Bladder microvascular endothelial cell (primary cell): Measurements from ENCODE around the gene RPL5. TPM values are rescaled to one million over a fixed set of nuclear protein-coding genes. Genes with fewer than 3 reads are reported as not detected.

Source experiments
- total RNA-seq: library from RNA; depleted of rRNA; stranded (reverse); fragments of >200 nt; gene quantifications from 2 replicates; pipeline ENCODE4 v1.2.3, GENCODE V29; 2014

RPL5 gene
- 925 and 959 TPM in 2 replicates for total RNA-seq

GRCh38 chr1:92831762-92832536, at the start of gene RPL5:
Gene RPL5, plus strand, starts transcription at chr1:92832040. Its CDS starts 75 bp downstream, at chr1:92832115.

GRCh38 chr1:92784639-92785500, 47.0 kb upstream of the RPL5 start, which contains the start of gene EVI5:
Gene EVI5, minus strand, starts transcription at chr1:92785108. Its CDS starts 48,562 bp downstream, at chr1:92736546.

Other genes with a start within 250 kb of the RPL5 start
- 26.1 and 36.2 TPM in 2 replicates for gene EVI5, start 46.9 kb upstream of the RPL5 start, total RNA-seq
- 0.25 and 0.32 TPM in 2 replicates for gene DIPK1A, start 129.4 kb downstream of the RPL5 start, total RNA-seq
- gene MTF2, start 247.2 kb downstream of the RPL5 start, total RNA-seq = 25.4 and 41.3 TPM in 2 replicates